ENCODE data around the gene COMMD2.

DNA sequence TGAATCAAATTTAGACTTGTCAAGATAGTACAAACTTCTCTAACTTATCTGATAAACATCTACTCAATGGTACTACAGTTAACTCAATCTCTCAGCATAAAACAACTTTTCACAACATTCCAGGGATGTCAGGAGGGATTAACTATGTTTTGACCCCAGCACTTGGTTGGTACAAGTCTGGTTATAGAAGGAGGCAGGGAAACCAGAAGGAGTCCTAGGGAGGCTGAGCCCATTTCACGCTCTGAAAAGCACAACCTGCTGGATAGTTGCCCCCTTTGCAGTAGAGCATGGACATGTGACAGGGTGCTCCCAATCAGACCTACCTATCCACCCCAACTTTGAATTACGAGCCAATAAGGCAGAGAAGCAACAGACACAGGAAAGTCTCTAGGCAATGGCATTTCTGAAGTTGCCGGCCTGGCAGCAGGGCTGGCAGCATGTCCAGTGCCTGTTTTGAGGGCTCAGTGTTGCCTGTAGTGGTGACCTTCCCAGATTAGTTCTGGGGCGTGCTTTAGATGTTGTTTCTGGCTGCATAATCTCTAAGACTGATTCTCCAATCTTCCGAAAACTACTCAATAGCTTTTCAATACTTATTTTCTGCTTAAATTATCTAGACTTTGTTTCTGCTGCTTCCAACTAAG is 31.9 kb upstream of the COMMD2 start:
- TF ChIP-seq CTCF (IDR thresholded peaks at IDR 0.05; ENCODE audit: borderline replicate concordance, extremely low read depth, low read length, poor library complexity, severe bottlenecking) (no peak), EZH2 (IDR thresholded peaks at IDR 0.05; ENCODE audit: borderline replicate concordance, low read depth, low read length, severe bottlenecking) (no peak)

Data from DND-41 (cell line).